Activated CD8-positive, alpha-beta memory T cell treated with anti-CD3 and anti-CD28 coated beads for 24 hours (primary cell): ENCODE results near the gene SRP68.
"Not testable (repeated sequence)": the region's sequence is repeated elsewhere in the genome, so short reads cannot be mapped to it uniquely, and the experiment has no call there.

Source experiments
- DNase-seq: peaks from one replicate; pipeline ENCODE4 v3.0.0-alpha.2; 2020

The SRP68 gene

DNA sequence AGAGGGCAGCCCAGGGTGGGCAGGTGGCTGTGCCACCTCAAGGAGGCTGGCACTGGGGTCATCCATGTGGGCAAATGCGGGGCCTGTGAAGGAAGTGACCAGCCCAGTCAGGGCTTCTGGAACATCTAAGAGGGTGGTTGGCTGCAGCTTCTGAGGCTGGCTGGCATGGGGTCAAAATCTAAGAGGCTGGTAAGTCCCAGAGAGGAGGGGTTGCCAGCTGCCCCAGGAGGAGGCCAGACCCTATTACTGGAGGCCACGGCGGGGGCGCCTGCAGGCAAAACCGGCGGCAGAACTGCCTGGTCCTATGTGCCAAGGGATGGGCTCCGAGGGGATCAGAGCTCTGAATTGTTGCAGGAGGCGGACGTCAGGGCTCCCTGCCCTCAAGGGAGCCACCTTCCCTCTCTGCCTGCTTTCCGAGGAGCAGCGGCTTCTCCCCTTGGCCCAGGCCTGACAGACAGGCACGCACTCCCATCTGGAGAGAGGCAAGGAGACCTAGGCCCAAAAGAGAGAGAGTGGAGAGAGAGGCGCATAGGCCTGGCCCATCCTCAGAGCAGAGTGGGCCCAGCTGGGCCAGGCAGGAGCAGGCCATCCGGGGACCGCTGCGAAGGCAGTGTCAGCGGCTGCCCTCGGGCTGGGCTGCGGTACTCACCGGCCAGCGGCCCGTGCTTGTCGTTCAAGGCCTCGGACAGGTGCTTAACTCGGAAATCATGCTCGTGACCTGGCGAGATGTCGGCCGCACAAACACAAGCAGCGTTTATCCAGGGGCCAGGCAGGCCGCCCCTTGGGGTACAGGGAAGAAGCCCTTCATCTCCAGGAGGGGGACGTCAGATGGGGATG, 17.6 kb upstream of the SRP68 start:
- no peak for DNase-seq

GRCh38 chr17:76088868-76089576, 16.7 kb upstream of the SRP68 start:
- DNase-seq: no peak

DNA sequence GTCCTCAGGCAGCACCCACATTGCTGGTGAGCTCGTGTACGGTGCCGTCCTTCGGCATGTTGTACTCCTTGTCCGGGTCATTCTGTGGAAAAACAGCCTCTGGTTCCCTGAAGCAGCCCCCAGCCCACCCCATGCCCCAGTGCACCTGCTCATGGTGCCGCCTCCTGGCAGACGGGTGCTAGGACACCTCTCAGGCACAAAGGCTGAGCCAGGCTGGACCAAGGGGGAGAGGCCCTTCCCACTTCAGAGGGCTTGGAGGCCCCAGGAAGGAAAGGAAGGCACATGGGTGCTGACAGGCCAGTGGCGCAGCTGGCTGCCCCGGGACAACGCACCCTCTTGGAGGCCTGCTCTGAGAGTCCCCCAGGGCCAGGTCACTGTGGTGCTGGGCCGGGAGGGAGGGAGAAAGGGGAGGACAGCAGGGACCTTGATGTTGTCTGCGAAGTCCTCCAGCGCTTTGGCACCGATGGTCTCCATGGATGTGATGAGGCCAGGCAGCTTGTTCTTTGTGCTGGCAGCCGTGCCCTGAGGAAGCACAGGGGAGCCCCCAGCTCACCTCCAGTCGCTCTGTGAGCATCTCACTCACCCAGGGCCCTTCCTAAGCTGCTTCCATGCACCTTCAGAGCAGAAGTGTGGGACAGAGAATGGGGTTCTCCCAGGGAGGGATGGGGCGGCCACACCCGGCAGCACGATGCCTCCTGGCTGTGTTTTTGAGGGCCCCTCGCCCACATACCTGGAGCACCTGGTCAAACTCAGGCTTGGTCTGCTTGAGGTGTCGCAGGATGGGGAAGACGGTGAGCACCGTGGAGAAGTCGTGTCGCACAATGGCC, 15.9 kb upstream of the SRP68 start:
- no peak for DNase-seq

DNA sequence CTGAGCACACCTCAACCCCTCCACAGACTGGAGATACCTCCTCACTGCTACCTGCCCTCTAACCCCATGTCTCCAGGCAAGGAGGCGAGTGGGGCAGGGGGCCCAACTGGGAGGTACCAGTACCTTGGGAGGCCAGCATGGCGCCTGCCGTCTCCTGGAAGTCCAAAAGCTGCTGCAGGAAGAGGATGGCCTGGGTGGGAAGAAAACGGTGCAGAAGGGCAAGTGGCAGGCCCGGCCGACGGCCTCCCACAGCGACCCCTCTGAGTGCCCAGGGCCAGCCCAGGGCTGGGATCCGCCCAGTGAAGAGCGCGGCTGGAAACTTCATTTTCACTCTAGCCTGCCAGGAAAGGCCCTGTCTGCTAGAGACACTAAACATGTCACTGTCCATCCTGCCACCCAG, 15.2 kb upstream of the SRP68 start:
- DNase-seq: no peak

GRCh38 chr17:76086384-76086783, 14.1 kb upstream of the SRP68 start:
- no peak for DNase-seq

- DNase-seq: no peak
These were observed 13.5 kb upstream of the SRP68 start for GRCh38 chr17:76085731-76086366.

DNA sequence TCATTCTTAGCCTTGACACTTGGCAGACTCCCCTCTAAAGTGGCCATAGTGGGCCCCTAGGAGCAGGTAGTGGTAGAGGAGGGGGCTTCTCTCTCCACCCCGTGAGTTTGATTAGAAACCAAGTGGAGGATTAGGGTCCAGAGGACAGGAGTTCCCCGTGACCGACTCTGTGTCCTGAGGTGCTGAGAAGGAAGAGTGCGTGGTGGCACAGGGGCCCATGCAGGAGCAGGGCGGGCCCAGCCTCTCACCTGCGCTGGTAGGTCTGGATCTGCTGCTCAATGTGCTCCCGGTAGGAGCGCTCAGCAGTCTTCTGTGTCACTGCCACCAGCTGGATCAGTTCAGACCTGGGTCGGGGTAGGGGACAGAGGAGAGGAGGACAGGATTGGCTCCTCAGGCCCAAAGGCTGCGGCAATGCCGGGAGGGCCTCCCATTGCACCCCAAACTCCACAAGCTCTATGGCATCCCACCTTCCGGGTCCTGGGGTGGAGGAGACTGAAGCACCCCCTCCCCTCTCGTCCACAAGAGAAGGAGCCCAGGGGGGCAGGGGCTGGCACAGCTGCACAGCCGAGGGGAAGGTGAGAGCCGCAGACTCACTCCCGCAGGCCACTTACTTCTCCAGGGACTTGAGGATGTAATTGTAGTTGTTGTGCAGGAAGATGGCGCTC, 12.9 kb upstream of the SRP68 start:
- DNase-seq: no peak

DNA sequence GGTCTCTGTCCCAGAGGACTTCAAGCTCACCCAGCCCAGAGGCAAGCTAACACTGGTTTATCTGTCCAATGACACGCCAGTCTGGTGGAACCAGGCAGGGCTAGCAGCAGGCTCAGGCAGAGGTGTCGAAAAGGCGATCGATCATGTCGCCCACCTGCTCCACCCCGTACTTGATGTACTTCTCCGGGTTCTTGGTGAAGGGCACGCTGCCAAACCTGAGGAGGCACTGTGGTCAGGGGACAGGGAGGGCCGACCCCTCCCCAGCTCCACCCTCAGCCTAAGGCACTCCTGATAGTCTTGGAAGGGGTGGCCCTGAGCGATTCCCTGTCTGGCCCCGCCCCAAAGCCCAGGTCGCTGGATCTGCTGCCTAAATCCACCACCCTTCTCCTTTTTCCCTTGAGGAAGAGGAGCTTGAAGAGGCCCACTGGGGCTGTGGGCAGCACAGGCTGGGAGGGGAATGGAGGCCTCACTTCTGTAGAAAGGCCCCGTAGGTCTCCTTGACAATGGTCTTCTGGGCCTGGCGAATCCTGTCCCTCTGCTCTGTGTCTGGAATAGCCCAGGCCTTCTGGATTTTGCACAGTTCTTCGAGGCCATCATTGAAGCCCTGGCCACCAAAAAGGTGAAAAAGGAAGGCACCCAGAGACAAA, 11.3 kb upstream of the SRP68 start:
- DNase-seq: no peak

DNA sequence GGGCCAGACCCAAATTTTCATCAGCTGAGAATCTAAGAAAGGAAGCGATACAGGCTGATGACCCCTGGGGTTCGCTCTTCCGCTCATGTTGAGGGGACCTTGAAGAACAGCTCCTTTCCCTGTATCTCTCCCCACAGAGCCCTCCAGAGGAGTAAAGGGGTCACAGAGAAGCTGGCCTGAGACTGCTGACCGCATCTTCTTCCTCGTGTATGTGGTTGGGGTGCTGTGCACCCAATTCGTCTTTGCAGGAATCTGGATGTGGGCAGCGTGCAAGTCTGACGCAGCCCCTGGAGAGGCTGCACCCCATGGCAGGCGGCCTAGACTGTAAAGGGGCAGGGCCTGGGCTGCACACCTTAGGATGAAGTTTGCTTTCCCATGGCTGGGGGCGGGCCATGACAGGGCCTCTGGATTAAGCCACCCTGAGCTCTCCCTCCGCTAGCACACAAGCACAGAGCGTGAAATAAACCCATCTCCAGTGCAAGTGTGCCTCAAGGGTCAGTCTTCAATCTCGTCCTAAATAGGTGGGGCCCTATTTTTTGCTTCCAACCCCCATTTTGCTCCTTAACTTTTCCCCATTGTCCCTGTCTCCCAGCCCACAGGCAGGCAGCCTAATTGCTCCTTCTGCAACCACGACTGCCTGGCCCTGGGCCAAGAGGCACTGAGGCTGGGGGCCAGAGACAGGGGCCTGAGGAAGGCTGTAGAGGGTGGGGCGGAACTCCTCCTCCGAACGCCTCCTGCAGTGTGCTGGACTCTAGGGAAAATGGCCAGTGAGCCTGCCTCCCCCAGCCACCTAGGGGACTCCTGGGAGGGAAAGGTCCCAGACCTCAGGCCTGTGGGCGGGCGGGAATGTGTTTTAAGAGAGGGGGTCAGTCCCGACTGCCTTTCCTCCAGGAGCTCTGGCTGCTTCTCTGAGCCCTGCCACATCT, 10.3 kb upstream of the SRP68 start:
- no peak for DNase-seq

DNA sequence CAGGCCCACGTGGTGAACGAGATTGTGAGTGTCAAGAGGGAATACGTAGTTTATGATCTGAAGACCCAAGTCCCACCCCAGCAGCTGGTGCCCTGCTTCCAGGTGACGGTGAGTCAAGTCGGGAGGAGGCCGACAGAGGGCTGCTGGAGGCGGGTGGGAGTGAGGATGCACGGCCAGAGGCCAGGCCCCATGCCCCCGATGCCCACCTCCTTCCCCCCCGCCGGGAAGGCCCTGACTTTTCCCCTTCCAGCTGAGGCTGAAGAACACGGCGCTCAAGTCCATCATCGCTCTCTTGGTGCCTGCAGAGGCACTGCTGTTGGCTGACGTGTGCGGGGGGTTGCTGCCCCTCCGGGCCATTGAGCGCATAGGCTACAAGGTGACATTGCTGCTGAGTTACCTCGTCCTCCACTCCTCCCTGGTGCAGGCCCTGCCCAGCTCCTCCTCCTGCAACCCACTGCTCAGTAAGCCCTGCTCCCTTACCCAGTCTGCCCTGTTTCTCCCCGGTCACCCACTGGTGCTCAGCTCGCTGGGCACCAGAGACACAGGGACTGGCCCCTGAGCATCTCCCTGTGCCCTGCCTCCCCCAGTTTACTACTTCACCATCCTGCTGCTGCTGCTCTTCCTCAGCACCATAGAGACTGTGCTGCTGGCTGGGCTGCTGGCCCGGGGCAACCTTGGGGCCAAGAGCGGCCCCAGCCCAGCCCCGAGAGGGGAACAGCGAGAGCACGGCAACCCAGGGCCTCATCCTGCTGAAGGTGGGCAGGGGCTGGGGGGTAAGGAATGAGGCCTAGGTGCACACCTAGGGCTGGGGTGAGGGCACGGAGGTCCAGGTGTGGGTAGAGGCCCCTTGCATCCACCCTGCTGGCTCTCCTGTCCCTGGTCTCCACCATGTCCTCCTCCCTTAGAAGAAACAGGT, 9.2 kb upstream of the SRP68 start:
- no peak for DNase-seq

- no peak for DNase-seq
These were observed 8.5 kb upstream of the SRP68 start for GRCh38 chr17:76080768-76081287.

- peak; percentile 71 for DNase-seq
These were observed 7.8 kb upstream of the SRP68 start for GRCh38 chr17:76079956-76080767.

- no peak for DNase-seq
These were observed 7.2 kb upstream of the SRP68 start for GRCh38 chr17:76079535-76079955.

DNA sequence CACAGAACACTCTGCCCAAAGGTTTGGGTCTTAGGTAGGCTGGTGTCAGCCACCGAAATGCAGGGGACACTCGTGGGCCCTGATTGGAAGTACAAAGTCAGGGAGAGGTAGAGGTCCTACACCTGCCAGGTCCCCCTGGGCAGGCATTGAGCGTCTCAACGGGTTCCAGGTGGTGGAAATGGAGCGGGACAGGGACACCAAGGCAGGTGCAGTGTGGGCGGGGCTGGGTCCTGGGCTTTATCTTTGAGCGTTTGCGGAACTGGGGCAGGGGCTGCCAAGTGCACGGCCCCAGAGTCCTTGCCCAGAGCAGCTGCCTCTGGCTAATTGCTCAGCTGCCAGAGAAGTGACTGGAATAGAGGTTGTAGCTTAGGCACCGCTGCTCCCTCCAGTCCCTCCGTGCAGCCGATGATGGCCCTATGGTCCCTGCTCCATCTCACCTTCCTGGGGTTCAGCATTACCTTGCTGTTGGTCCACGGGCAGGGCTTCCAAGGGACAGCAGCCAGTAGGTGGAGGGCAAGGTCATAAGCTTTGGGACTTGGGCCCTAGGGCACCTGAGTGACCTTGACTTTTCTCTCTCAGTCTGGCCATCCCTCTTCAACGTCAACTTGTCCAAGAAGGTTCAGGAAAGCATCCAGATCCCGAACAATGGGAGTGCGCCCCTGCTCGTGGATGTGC, 6.7 kb upstream of the SRP68 start, which contains the start of gene ZACN:
Gene ZACN, plus strand, starts transcription at position 323 of the 675 bp plus-strand sequence. Its CDS starts 83 bp downstream, at position 406.
- no peak for DNase-seq

GRCh38 chr17:76078370-76078769, 6.1 kb upstream of the SRP68 start:
- not testable (repeated sequence) for DNase-seq

GRCh38 chr17:76077584-76078110, 5.3 kb upstream of the SRP68 start:
- DNase-seq: no peak
